Measurements from ENCODE around the gene ADISSP. TPM values are rescaled to one million over a fixed set of nuclear protein-coding genes. Genes with fewer than 3 reads are reported as not detected.

Gene ADISSP
- total RNA-seq, 1 donor, result 18.5 TPM

DNA sequence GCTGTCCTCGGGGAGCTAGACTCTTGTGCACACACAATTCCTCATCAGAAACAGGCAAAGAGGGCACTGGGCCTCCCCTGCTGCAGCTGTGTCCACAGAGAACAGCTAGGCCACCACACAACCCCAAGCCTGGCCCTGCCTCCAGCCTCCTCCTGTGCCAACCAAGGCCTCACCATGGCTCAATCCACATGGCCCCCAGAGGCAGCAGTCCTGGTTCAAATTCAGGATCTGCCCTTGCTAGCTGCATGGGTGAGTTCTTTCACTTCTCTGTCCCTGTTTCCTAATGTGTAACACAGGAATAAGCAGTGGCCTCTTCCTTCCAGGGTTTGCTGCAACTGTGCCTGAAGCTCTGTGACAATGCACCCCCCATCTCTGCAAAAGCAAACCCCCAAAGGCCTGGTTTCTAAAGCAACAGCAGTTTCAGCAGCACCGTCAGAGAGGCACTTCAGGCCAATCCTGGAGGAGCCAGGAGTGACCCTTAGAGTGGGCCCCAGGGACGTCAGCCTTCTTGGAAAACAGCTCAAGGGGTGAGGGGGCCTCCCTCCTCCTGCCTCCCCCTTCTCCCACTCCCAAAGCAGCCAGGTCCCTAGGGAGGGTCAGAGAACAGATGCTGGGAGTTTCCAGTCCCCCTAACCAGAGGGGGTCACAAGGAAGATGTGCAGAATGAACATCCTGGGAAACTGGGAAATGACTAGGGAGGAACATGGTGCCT lies 2.2 kb downstream of the ADISSP start:
- Histone ChIP-seq H3K9me3 (ENCODE audit: low read depth, low read length) (no peaks in the 10 kb centered on the region), H3K4me1 (ENCODE audit: insufficient read depth, low read length) (peaks cover 34% of the 10 kb centered on the region), H3K4me3 (ENCODE audit: insufficient read depth, low read length) (no peak overlapping the region), H3K4me2 (ENCODE audit: insufficient read depth, low read length) (no peak overlapping the region), H2AFZ (ENCODE audit: low read length) (no peak overlapping the region), H3K36me3 (ENCODE audit: insufficient read depth, low read length) (peaks cover 4% of the 10 kb centered on the region), H4K20me1 (ENCODE audit: insufficient read depth, low read length) (no peaks in the 10 kb centered on the region), H3K79me2 (ENCODE audit: insufficient read depth, low read length) (peaks cover 24% of the 10 kb centered on the region), H3K27me3 (ENCODE audit: insufficient read depth, low read length) (no peaks in the 10 kb centered on the region), H3K27ac (ENCODE audit: low read depth, low read length) (no peak overlapping the region)
- TF ChIP-seq, protein P1, sequence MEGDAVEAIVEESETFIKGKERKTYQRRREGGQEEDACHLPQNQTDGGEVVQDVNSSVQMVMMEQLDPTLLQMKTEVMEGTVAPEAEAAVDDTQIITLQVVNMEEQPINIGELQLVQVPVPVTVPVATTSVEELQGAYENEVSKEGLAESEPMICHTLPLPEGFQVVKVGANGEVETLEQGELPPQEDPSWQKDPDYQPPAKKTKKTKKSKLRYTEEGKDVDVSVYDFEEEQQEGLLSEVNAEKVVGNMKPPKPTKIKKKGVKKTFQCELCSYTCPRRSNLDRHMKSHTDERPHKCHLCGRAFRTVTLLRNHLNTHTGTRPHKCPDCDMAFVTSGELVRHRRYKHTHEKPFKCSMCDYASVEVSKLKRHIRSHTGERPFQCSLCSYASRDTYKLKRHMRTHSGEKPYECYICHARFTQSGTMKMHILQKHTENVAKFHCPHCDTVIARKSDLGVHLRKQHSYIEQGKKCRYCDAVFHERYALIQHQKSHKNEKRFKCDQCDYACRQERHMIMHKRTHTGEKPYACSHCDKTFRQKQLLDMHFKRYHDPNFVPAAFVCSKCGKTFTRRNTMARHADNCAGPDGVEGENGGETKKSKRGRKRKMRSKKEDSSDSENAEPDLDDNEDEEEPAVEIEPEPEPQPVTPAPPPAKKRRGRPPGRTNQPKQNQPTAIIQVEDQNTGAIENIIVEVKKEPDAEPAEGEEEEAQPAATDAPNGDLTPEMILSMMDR (IDR thresholded peaks at IDR 0.05; ENCODE audit: extremely low read depth, low read depth, low read length), result no peak
- DNase-seq (ENCODE audit: insufficient read length, low spot score, missing footprints), result peak; percentile 36

DNA sequence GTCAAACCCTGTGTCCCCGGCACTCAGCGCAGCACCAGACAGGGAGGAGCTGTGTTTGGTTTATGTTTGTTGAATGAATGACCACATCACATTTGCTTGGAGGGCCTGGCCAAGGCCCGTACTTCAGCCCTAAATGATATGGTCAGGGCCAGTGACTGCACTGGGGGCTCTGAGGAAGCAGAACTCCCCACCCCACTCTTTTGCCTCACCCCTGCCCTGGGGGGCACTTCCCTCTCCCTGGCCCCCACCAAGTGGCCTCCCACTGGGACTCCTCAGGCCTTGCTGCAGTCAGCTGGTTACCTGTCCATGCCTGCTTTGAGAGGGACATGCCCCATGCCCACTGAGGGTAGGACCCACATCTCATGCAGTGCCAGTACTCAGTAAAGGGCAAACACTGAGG lies 2.9 kb downstream of the ADISSP start:
- peaks cover 24% of the 10 kb centered on the region for H3K79me2 ChIP-seq (ENCODE audit: insufficient read depth, low read length)
- H3K9me3 ChIP-seq (ENCODE audit: low read depth, low read length), result no peaks in the 10 kb centered on the region
- H3K4me3 ChIP-seq (ENCODE audit: insufficient read depth, low read length), result no peak overlapping the region
- peaks cover 4% of the 10 kb centered on the region for H3K36me3 ChIP-seq (ENCODE audit: insufficient read depth, low read length)
- no peak overlapping the region for H3K27ac ChIP-seq (ENCODE audit: low read depth, low read length)
- H3K4me1 ChIP-seq (ENCODE audit: insufficient read depth, low read length), result peaks cover 31% of the 10 kb centered on the region
- H3K4me2 ChIP-seq (ENCODE audit: insufficient read depth, low read length), result no peak overlapping the region
- H2AFZ ChIP-seq (ENCODE audit: low read length), result no peak overlapping the region
- no peaks in the 10 kb centered on the region for H3K27me3 ChIP-seq (ENCODE audit: insufficient read depth, low read length)
- TF ChIP-seq, protein P1 (IDR thresholded peaks at IDR 0.05; ENCODE audit: extremely low read depth, low read depth, low read length), result no peak
- DNase-seq (ENCODE audit: insufficient read length, low spot score, missing footprints), result no peak
- H4K20me1 ChIP-seq (ENCODE audit: insufficient read depth, low read length), result no peaks in the 10 kb centered on the region

DNA sequence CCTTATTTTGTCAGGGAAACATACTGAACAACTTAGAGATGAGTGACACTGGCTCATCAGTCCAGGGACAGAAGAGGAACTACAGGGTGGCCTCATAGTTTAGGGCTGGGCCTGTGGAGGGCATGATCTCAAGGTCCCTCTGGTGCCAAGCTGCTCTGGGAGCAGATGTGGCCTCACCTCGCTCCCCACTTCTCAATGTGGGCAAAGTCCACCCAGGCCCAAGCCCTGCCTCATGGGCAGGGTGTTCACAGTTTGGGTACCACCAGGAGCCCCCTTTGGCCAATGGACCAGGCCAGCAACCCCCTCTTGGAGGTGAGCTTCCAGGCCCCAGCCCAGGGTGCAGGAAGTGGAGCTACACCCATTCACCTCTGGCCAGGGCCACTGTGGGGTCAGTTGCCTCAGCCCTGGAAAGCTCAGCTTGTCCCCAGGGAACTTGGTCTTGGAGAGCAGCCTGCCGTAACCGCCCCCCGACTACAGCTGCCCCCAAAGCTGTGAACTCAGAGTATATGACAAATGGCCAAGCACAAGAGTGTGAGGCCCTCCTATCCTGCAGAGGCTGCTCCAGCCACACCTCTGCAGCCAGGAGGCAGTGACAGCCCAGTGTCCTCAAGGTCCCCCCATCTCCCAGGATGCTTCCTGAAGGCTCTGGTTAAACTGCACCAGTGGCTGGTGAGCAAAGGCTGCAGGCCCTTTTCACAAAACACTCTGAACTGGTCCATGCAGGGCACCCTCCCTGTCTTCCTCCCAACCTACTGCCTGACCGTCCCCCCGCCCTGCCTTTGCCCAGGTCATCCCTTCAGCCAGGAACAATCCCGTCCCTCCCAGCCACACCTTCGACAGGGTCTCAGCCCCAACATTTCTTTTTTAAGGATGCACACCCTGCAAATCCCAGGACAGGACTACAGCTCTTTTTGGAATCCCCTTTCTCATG lies 3.6 kb downstream of the ADISSP start:
- H3K4me1 ChIP-seq (ENCODE audit: insufficient read depth, low read length), result peaks cover 24% of the 10 kb centered on the region
- peaks cover 4% of the 10 kb centered on the region for H3K36me3 ChIP-seq (ENCODE audit: insufficient read depth, low read length)
- peaks cover 24% of the 10 kb centered on the region for H3K79me2 ChIP-seq (ENCODE audit: insufficient read depth, low read length)
- H4K20me1 ChIP-seq (ENCODE audit: insufficient read depth, low read length), result no peaks in the 10 kb centered on the region
- no peak overlapping the region for H2AFZ ChIP-seq (ENCODE audit: low read length)
- no peaks in the 10 kb centered on the region for H3K27me3 ChIP-seq (ENCODE audit: insufficient read depth, low read length)
- DNase-seq (ENCODE audit: insufficient read length, low spot score, missing footprints), result peak; percentile 43
- H3K27ac ChIP-seq (ENCODE audit: low read depth, low read length), result no peak overlapping the region
- TF ChIP-seq, protein P1 (IDR thresholded peaks at IDR 0.05; ENCODE audit: extremely low read depth, low read depth, low read length), result no peak
- H3K4me2 ChIP-seq (ENCODE audit: insufficient read depth, low read length), result no peak overlapping the region
- H3K4me3 ChIP-seq (ENCODE audit: insufficient read depth, low read length), result no peak overlapping the region
- no peaks in the 10 kb centered on the region for H3K9me3 ChIP-seq (ENCODE audit: low read depth, low read length)

Data from osteoblast (primary cell).